ENCODE measurements around the gene PLEKHG7.

PLEKHG7 gene

GRCh38 chr12:92802906-92803305 lies 100.1 kb downstream of the PLEKHG7 start:
- TF ChIP-seq SIN3A (IDR thresholded peaks at IDR 0.05; ENCODE audit: borderline replicate concordance, insufficient read depth, low read length) (no peak), POLR2AphosphoS5 (IDR thresholded peaks at IDR 0.05; ENCODE audit: low read depth, low read length) (no peak), FOXP2 (optimal IDR thresholded peaks at IDR 0.05; ENCODE audit: borderline replicate concordance, extremely low read depth, extremely low read length, insufficient read depth) (no peak), TAF1 (IDR thresholded peaks at IDR 0.05; ENCODE audit: borderline replicate concordance, insufficient read depth, low read length) (no peak)
- TF ChIP-seq, protein P1, sequence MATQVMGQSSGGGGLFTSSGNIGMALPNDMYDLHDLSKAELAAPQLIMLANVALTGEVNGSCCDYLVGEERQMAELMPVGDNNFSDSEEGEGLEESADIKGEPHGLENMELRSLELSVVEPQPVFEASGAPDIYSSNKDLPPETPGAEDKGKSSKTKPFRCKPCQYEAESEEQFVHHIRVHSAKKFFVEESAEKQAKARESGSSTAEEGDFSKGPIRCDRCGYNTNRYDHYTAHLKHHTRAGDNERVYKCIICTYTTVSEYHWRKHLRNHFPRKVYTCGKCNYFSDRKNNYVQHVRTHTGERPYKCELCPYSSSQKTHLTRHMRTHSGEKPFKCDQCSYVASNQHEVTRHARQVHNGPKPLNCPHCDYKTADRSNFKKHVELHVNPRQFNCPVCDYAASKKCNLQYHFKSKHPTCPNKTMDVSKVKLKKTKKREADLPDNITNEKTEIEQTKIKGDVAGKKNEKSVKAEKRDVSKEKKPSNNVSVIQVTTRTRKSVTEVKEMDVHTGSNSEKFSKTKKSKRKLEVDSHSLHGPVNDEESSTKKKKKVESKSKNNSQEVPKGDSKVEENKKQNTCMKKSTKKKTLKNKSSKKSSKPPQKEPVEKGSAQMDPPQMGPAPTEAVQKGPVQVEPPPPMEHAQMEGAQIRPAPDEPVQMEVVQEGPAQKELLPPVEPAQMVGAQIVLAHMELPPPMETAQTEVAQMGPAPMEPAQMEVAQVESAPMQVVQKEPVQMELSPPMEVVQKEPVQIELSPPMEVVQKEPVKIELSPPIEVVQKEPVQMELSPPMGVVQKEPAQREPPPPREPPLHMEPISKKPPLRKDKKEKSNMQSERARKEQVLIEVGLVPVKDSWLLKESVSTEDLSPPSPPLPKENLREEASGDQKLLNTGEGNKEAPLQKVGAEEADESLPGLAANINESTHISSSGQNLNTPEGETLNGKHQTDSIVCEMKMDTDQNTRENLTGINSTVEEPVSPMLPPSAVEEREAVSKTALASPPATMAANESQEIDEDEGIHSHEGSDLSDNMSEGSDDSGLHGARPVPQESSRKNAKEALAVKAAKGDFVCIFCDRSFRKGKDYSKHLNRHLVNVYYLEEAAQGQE (IDR thresholded peaks at IDR 0.05; ENCODE audit: insufficient read depth in 1 of 2, low read depth in 2 of 2, low read length in 2 of 2) = no peak

GRCh38 chr12:92803903-92804302 lies 101.1 kb downstream of the PLEKHG7 start:
- no peak for TF ChIP-seq POLR2AphosphoS5 (IDR thresholded peaks at IDR 0.05; ENCODE audit: low read depth, low read length)
- TF ChIP-seq TAF1 (IDR thresholded peaks at IDR 0.05; ENCODE audit: borderline replicate concordance, insufficient read depth, low read length) = no peak
- TF ChIP-seq FOXP2 (optimal IDR thresholded peaks at IDR 0.05; ENCODE audit: borderline replicate concordance, extremely low read depth, extremely low read length, insufficient read depth) = no peak
- TF ChIP-seq, protein P1 (IDR thresholded peaks at IDR 0.05; ENCODE audit: insufficient read depth in 1 of 2, low read depth in 2 of 2, low read length in 2 of 2) = no peak
- TF ChIP-seq SIN3A (IDR thresholded peaks at IDR 0.05; ENCODE audit: borderline replicate concordance, insufficient read depth, low read length) = no peak

DNA sequence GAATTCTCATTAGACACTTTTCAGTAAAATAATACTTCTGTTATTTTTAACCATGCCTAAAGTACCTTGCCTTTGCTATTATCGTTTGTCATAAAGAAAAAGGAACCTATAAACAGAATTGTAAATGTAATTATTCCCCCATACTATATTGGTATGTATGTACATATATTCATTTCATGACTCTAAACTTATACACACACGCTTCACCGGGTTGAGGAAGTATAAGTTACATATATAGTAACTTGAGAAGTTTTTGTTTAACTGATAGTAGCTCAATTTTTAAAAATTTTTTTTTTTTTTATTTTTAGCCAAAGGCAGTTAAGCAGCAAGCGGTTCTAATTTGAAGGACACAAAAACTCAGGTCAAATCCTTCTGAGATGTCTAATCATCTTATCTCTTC lies 107.6 kb downstream of the PLEKHG7 start:
- TF ChIP-seq, protein P1 (IDR thresholded peaks at IDR 0.05; ENCODE audit: insufficient read depth in 1 of 2, low read depth in 2 of 2, low read length in 2 of 2) = no peak
- TF ChIP-seq SIN3A (IDR thresholded peaks at IDR 0.05; ENCODE audit: borderline replicate concordance, insufficient read depth, low read length) = no peak
- no peak for TF ChIP-seq POLR2AphosphoS5 (IDR thresholded peaks at IDR 0.05; ENCODE audit: low read depth, low read length)
- TF ChIP-seq TAF1 (IDR thresholded peaks at IDR 0.05; ENCODE audit: borderline replicate concordance, insufficient read depth, low read length) = no peak
- no peak for TF ChIP-seq FOXP2 (optimal IDR thresholded peaks at IDR 0.05; ENCODE audit: borderline replicate concordance, extremely low read depth, extremely low read length, insufficient read depth)

DNA sequence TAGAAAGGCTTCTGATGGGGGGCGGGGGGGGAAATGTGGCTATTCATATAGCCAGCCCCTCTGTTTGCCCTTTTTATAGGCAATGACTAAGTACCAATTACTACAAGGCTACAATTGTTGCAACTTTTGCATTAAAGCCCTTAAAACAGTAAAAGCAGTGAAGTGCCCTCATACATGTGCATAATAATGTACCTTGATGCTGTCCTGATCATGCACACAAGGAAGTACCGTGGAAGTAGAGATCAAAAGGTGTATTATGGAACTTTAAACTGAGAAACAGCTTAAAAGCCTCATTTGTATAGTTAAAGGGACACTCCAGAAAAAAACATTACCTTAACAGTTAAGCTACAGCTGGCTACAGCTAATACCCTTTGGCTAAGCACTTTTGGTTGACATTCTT lies 111.8 kb downstream of the PLEKHG7 start:
- TF ChIP-seq SIN3A (IDR thresholded peaks at IDR 0.05; ENCODE audit: borderline replicate concordance, insufficient read depth, low read length) (no peak), FOXP2 (optimal IDR thresholded peaks at IDR 0.05; ENCODE audit: borderline replicate concordance, extremely low read depth, extremely low read length, insufficient read depth) (no peak), POLR2AphosphoS5 (IDR thresholded peaks at IDR 0.05; ENCODE audit: low read depth, low read length) (no peak), TAF1 (IDR thresholded peaks at IDR 0.05; ENCODE audit: borderline replicate concordance, insufficient read depth, low read length) (no peak)
- TF ChIP-seq, protein P1 (IDR thresholded peaks at IDR 0.05; ENCODE audit: insufficient read depth in 1 of 2, low read depth in 2 of 2, low read length in 2 of 2) = no peak

GRCh38 chr12:92821142-92821541 lies 118.4 kb downstream of the PLEKHG7 start:
- TF ChIP-seq POLR2AphosphoS5 (IDR thresholded peaks at IDR 0.05; ENCODE audit: low read depth, low read length) (no peak), FOXP2 (optimal IDR thresholded peaks at IDR 0.05; ENCODE audit: borderline replicate concordance, extremely low read depth, extremely low read length, insufficient read depth) (no peak), SIN3A (IDR thresholded peaks at IDR 0.05; ENCODE audit: borderline replicate concordance, insufficient read depth, low read length) (no peak), TAF1 (IDR thresholded peaks at IDR 0.05; ENCODE audit: borderline replicate concordance, insufficient read depth, low read length) (no peak)
- TF ChIP-seq, protein P1 (IDR thresholded peaks at IDR 0.05; ENCODE audit: insufficient read depth in 1 of 2, low read depth in 2 of 2, low read length in 2 of 2) = no peak
